ENCODE measurements around the gene PAQR9.
"Not testable (repeated sequence)": the region's sequence is repeated elsewhere in the genome, so short reads cannot be mapped to it uniquely, and the experiment has no call there.

The PAQR9 gene

GRCh38 chr3:142963516-142964448, at the start of gene PAQR9:
PAQR9 (minus strand) TSS chr3:142963674; CDS start chr3:142963336, 338 bp downstream.
- peak; percentile 47 for DNase-seq

- DNase-seq: no peak
These were observed 48.2 kb upstream of the PAQR9 start for GRCh38 chr3:143011705-143012104.

- no peak for DNase-seq
These were observed 46.5 kb upstream of the PAQR9 start for GRCh38 chr3:143010024-143010423.

- DNase-seq: no peak
These were observed 41.3 kb upstream of the PAQR9 start for GRCh38 chr3:143004823-143005222.

GRCh38 chr3:143002727-143003126, 39.3 kb upstream of the PAQR9 start:
- no peak for DNase-seq

GRCh38 chr3:143002083-143002712, 38.7 kb upstream of the PAQR9 start:
- DNase-seq: peak; percentile 41

GRCh38 chr3:143001369-143002082, 38.1 kb upstream of the PAQR9 start, which contains the start of gene U2SURP:
U2SURP (plus strand) TSS chr3:143001570; CDS start chr3:143001629, 59 bp downstream.
- peak; percentile 96 for DNase-seq

GRCh38 chr3:143001034-143001368, 37.5 kb upstream of the PAQR9 start:
- DNase-seq: peak; percentile 94

- DNase-seq: no peak
These were observed 37.1 kb upstream of the PAQR9 start for GRCh38 chr3:143000528-143000927.

GRCh38 chr3:142999881-143000280, 36.4 kb upstream of the PAQR9 start:
- DNase-seq: no peak

- DNase-seq: no peak
These were observed 35.0 kb upstream of the PAQR9 start for GRCh38 chr3:142998439-142998838.

GRCh38 chr3:142997330-142997729, 33.9 kb upstream of the PAQR9 start:
- no peak for DNase-seq

- peak; percentile 31 for DNase-seq
These were observed 30.5 kb upstream of the PAQR9 start for GRCh38 chr3:142993958-142994442.

- DNase-seq: no peak
These were observed 28.8 kb upstream of the PAQR9 start for GRCh38 chr3:142992323-142992722.

- DNase-seq: no peak
These were observed 27.2 kb upstream of the PAQR9 start for GRCh38 chr3:142990721-142991120.

GRCh38 chr3:142988826-142989225, 25.4 kb upstream of the PAQR9 start:
- not testable (repeated sequence) for DNase-seq

GRCh38 chr3:142988221-142988620, 24.7 kb upstream of the PAQR9 start:
- DNase-seq: not testable (repeated sequence)

GRCh38 chr3:142987707-142988106, 24.2 kb upstream of the PAQR9 start:
- no peak for DNase-seq

- peak; percentile 21 for DNase-seq
These were observed 23.7 kb upstream of the PAQR9 start for GRCh38 chr3:142987080-142987700.

- no peak for DNase-seq
These were observed 20.8 kb upstream of the PAQR9 start for GRCh38 chr3:142984255-142984654.

GRCh38 chr3:142983318-142983717, 19.8 kb upstream of the PAQR9 start:
- DNase-seq: no peak

GRCh38 chr3:142982038-142982773, 18.7 kb upstream of the PAQR9 start:
- no peak for DNase-seq

All from NCI-H526 treated with DMSO at 0.1 percent for 48 hours (cell line).